ENCODE measurements around the gene TIMD4.
"Not testable (repeated sequence)": the region's sequence is repeated elsewhere in the genome, so short reads cannot be mapped to it uniquely, and the experiment has no call there.

TIMD4 gene

GRCh38 chr5:156963125-156963524 lies at the start of gene TIMD4:
Gene TIMD4, minus strand, starts transcription at chr5:156963226. Its CDS starts 28 bp downstream, at chr5:156963198.
- H3K9me3 Mint-ChIP-seq: no peaks in the 10 kb centered on the region
- no peaks in the 10 kb centered on the region for H3K36me3 Mint-ChIP-seq (ENCODE audit: low read depth)
- no peaks in the 10 kb centered on the region for H3K27me3 Mint-ChIP-seq (ENCODE audit: low read depth)
- H3K4me1 Mint-ChIP-seq (ENCODE audit: low read depth): peaks cover 4% of the 10 kb centered on the region
- no peak within 1 kb of the TSS for H3K4me3 Mint-ChIP-seq
- no peak within 1 kb of the TSS for H3K27ac Mint-ChIP-seq
- DNase-seq (ENCODE audit: low spot score): no peak

DNA sequence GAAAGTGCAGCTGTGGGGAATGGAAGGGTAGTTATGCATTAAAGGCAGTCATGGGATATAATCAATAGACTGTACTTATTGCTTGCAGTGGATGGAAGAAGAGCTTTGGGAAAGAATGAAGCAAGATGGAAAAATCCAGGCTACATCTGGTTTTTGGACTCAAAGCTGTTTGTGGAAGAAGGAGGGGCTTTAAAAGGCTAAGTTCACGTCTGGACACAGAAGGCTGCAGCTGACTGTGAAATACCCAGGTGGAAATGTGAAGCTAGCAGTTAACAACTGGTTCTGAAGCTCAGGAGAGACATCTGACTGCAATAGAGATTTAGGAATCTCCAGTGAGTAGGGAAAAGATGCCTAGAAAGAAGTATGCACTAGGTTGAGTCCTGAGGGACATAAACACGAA lies 43.2 kb upstream of the TIMD4 start:
- DNase-seq (ENCODE audit: low spot score): no peak
- H3K27ac Mint-ChIP-seq: no peak overlapping the region
- H3K4me1 Mint-ChIP-seq (ENCODE audit: low read depth): peaks cover 11% of the 10 kb centered on the region
- peaks cover 17% of the 10 kb centered on the region for H3K36me3 Mint-ChIP-seq (ENCODE audit: low read depth)
- H3K27me3 Mint-ChIP-seq (ENCODE audit: low read depth): no peaks in the 10 kb centered on the region
- H3K4me3 Mint-ChIP-seq: no peak overlapping the region
- peaks cover 34% of the 10 kb centered on the region for H3K9me3 Mint-ChIP-seq

GRCh38 chr5:157004893-157005551 lies 42.0 kb upstream of the TIMD4 start:
- no peaks in the 10 kb centered on the region for H3K27me3 Mint-ChIP-seq (ENCODE audit: low read depth)
- no peak for DNase-seq (ENCODE audit: low spot score)
- H3K9me3 Mint-ChIP-seq: peaks cover 43% of the 10 kb centered on the region
- H3K4me3 Mint-ChIP-seq: no peak overlapping the region
- peaks cover 22% of the 10 kb centered on the region for H3K36me3 Mint-ChIP-seq (ENCODE audit: low read depth)
- H3K27ac Mint-ChIP-seq: no peak overlapping the region
- peaks cover 11% of the 10 kb centered on the region for H3K4me1 Mint-ChIP-seq (ENCODE audit: low read depth)

- Mint-ChIP-seq H3K4me1 (ENCODE audit: low read depth) (peaks cover 5% of the 10 kb centered on the region), H3K4me3 (no peak overlapping the region), H3K27me3 (ENCODE audit: low read depth) (no peaks in the 10 kb centered on the region), H3K36me3 (ENCODE audit: low read depth) (no peaks in the 10 kb centered on the region), H3K9me3 (peaks cover 7% of the 10 kb centered on the region), H3K27ac (peak overlapping the region; percentile 13)
- no peak for DNase-seq (ENCODE audit: low spot score)
Measured at GRCh38 chr5:156991714-156992113, 28.7 kb upstream of the TIMD4 start.

DNA sequence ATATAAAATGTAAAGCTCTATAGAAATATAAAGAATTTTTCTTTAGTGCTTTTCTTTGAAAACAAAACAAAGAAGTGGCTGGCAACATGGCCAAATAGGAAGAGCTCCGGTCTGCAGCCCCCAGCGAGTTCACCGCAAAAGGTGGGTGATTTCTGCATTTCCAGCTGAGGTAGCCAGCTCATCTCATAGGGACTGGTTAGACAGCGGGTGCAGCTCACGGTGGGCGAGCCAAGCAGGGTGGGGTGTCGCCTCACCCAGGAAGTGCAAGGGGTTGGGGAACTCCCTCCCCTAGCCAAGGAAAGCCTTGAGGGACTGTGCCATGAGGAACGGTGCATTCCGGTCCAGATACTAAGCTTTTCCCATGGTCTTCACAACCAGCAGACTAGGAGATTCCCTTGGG lies 21.0 kb upstream of the TIMD4 start:
- DNase-seq (ENCODE audit: low spot score): no peak
- Mint-ChIP-seq H3K4me3 (no peak overlapping the region), H3K9me3 (peaks cover 13% of the 10 kb centered on the region), H3K27me3 (ENCODE audit: low read depth) (peaks cover 4% of the 10 kb centered on the region), H3K4me1 (ENCODE audit: low read depth) (peaks cover 5% of the 10 kb centered on the region), H3K36me3 (ENCODE audit: low read depth) (peaks cover 2% of the 10 kb centered on the region), H3K27ac (no peak overlapping the region)

GRCh38 chr5:156981481-156981880 lies 18.5 kb upstream of the TIMD4 start:
- peaks cover 5% of the 10 kb centered on the region for H3K9me3 Mint-ChIP-seq
- H3K27me3 Mint-ChIP-seq (ENCODE audit: low read depth): peaks cover 4% of the 10 kb centered on the region
- H3K4me1 Mint-ChIP-seq (ENCODE audit: low read depth): no peaks in the 10 kb centered on the region
- H3K36me3 Mint-ChIP-seq (ENCODE audit: low read depth): peaks cover 4% of the 10 kb centered on the region
- no peak overlapping the region for H3K27ac Mint-ChIP-seq
- DNase-seq (ENCODE audit: low spot score): no peak
- no peak overlapping the region for H3K4me3 Mint-ChIP-seq

GRCh38 chr5:156974328-156974727 lies 11.3 kb upstream of the TIMD4 start:
- Mint-ChIP-seq H3K9me3 (peaks cover 18% of the 10 kb centered on the region), H3K27ac (no peak overlapping the region), H3K36me3 (ENCODE audit: low read depth) (peaks cover 2% of the 10 kb centered on the region), H3K27me3 (ENCODE audit: low read depth) (no peaks in the 10 kb centered on the region), H3K4me3 (no peak overlapping the region), H3K4me1 (ENCODE audit: low read depth) (peaks cover 3% of the 10 kb centered on the region)
- no peak for DNase-seq (ENCODE audit: low spot score)

- peaks cover 2% of the 10 kb centered on the region for H3K36me3 Mint-ChIP-seq (ENCODE audit: low read depth)
- H3K27me3 Mint-ChIP-seq (ENCODE audit: low read depth): no peaks in the 10 kb centered on the region
- H3K9me3 Mint-ChIP-seq: peaks cover 18% of the 10 kb centered on the region
- H3K4me1 Mint-ChIP-seq (ENCODE audit: low read depth): peaks cover 3% of the 10 kb centered on the region
- no peak for DNase-seq (ENCODE audit: low spot score)
- no peak overlapping the region for H3K27ac Mint-ChIP-seq
- H3K4me3 Mint-ChIP-seq: no peak overlapping the region
Measured at GRCh38 chr5:156971848-156972525, 9.0 kb upstream of the TIMD4 start.

DNA sequence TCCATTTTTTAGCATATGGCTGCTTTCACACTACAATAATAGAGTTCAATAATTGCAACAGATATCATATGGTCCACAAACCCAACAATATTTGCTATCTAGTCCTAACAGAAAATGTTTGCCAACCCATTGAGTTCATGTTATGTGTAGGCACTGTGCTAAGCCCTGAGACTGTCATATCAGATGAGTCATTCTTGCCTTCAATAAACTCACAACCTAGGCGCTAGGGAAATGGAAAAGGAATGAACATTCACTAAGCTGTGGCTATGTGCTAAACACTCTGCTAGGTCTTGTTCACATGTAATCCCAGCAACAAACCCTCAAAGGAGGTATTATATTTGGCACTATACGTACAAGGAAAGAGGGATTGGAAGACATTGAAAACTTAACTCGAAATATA lies 8.4 kb upstream of the TIMD4 start:
- DNase-seq (ENCODE audit: low spot score): no peak
- H3K4me3 Mint-ChIP-seq: no peak overlapping the region
- peaks cover 18% of the 10 kb centered on the region for H3K9me3 Mint-ChIP-seq
- H3K27ac Mint-ChIP-seq: no peak overlapping the region
- no peaks in the 10 kb centered on the region for H3K36me3 Mint-ChIP-seq (ENCODE audit: low read depth)
- no peaks in the 10 kb centered on the region for H3K27me3 Mint-ChIP-seq (ENCODE audit: low read depth)
- H3K4me1 Mint-ChIP-seq (ENCODE audit: low read depth): peaks cover 3% of the 10 kb centered on the region

GRCh38 chr5:156967386-156967785 lies 4.4 kb upstream of the TIMD4 start:
- H3K4me1 Mint-ChIP-seq (ENCODE audit: low read depth); H3K36me3 Mint-ChIP-seq (ENCODE audit: low read depth); H3K27me3 Mint-ChIP-seq (ENCODE audit: low read depth); H3K27ac Mint-ChIP-seq; H3K9me3 Mint-ChIP-seq; DNase-seq (ENCODE audit: low spot score); H3K4me3 Mint-ChIP-seq: not testable (repeated sequence)

DNA sequence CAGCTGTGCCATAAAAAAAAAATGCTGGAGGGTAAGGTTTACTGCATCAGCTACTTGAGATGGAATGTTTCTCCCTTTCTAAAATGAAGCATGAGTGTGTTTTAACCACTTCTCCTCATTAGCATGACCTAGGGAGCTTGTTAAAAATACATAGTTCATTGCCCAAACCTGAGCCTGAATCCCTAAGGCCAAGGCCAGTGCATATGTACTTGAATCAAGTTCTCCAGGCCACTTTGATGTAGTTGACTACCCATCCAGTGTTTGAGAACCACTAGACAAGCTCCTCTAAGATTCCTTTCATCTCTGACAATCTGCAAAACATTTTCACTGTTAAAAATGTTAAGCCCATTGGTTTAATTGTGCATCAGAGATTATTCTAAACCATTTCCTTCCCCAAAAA lies 6.7 kb downstream of the TIMD4 start:
- Mint-ChIP-seq H3K9me3 (no peaks in the 10 kb centered on the region), H3K27ac (no peak overlapping the region), H3K36me3 (ENCODE audit: low read depth) (peaks cover 2% of the 10 kb centered on the region), H3K4me1 (ENCODE audit: low read depth) (peaks cover 4% of the 10 kb centered on the region), H3K4me3 (no peak overlapping the region), H3K27me3 (ENCODE audit: low read depth) (no peaks in the 10 kb centered on the region)
- no peak for DNase-seq (ENCODE audit: low spot score)

DNA sequence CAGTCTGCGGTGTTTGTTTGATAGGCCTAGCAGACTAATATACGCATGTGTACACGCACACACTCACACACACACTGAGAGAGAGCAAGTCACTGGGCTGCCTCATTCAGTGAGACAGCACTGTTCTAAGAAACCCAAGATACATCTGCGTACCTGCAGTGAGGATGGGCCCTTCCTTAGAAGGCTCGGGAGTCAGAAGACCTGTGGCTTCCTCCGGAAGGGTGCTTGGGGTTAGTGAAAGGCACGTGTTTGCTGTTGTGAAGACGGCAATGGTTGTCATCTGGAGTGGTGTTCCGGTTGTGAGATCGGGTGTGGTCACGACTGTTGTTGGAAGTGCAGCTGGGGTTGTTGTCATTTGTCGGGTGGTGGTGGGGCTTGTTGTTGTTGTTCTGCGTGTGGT lies 11.7 kb downstream of the TIMD4 start:
- Mint-ChIP-seq H3K9me3 (no peaks in the 10 kb centered on the region), H3K36me3 (ENCODE audit: low read depth) (peaks cover 4% of the 10 kb centered on the region), H3K27me3 (ENCODE audit: low read depth) (no peaks in the 10 kb centered on the region), H3K4me3 (no peak overlapping the region), H3K4me1 (ENCODE audit: low read depth) (peaks cover 12% of the 10 kb centered on the region), H3K27ac (no peak overlapping the region)
- DNase-seq (ENCODE audit: low spot score): no peak

DNA sequence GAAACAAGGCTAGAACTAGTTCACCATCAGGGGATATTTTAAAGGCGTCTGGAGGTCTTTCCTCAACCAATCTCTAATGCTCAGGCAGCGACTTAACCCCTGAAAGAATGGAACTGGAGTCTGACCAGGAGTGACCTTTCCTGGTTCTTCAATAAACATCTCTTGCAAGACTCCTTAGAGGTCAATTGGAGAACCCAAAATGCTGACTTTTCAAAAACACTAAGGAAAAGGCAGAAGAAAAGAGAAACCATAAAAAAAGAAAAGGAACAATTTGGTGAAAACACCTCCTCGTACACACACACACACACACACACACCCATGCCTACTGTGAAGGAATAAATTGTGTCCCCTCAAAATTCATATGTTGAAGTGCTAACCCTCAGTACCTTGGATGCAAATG lies 12.3 kb downstream of the TIMD4 start:
- no peak for DNase-seq (ENCODE audit: low spot score)
- H3K27ac Mint-ChIP-seq: no peak overlapping the region
- H3K4me3 Mint-ChIP-seq: no peak overlapping the region
- no peaks in the 10 kb centered on the region for H3K27me3 Mint-ChIP-seq (ENCODE audit: low read depth)
- H3K36me3 Mint-ChIP-seq (ENCODE audit: low read depth): peaks cover 4% of the 10 kb centered on the region
- no peaks in the 10 kb centered on the region for H3K9me3 Mint-ChIP-seq
- peaks cover 12% of the 10 kb centered on the region for H3K4me1 Mint-ChIP-seq (ENCODE audit: low read depth)

DNA sequence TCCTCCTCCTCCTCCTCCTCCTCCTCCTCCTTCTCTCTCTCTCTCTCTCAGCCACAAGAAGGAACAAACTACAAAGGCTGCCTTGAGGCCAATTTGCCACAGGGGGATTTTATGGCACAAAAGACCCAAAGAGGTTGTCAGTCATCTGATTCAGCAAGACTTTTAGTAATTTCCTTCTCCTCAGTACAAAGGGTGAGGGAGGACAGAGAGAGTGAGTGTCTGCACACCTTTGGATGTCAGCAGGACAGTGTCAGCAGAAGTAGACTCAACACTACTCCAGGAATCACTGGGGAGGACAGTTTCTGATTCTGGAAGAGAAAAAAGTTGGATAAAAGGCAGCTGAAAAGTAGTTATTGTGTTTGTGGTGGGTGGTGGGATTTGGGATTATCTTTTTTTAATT lies 13.6 kb downstream of the TIMD4 start:
- no peak overlapping the region for H3K27ac Mint-ChIP-seq
- H3K9me3 Mint-ChIP-seq: no peaks in the 10 kb centered on the region
- no peak for DNase-seq (ENCODE audit: low spot score)
- H3K36me3 Mint-ChIP-seq (ENCODE audit: low read depth): peaks cover 4% of the 10 kb centered on the region
- H3K4me1 Mint-ChIP-seq (ENCODE audit: low read depth): peaks cover 12% of the 10 kb centered on the region
- no peak overlapping the region for H3K4me3 Mint-ChIP-seq
- no peaks in the 10 kb centered on the region for H3K27me3 Mint-ChIP-seq (ENCODE audit: low read depth)

DNA sequence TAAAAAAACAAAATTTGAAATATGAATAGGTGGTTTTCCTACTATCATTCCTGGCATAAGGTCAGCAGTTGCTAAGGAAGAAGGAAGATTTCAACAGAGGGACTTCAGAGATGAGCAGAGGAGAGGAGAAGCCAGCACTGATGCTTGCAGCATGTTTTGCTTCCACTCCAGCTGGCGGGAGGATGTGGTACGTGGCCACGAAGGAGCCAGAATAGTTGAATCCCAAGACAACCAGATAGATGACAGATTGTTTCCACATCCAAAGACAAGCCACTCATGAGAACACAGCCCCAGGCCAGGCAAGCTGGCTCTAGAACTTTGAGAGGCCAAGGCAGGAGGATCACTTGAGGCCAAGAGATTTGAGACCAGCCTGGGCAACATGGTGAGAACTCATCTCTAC lies 15.1 kb downstream of the TIMD4 start:
- Mint-ChIP-seq H3K4me1 (ENCODE audit: low read depth) (peaks cover 16% of the 10 kb centered on the region), H3K4me3 (no peak overlapping the region), H3K36me3 (ENCODE audit: low read depth) (peaks cover 6% of the 10 kb centered on the region)

More for the DNA sequence above, 15.1 kb downstream of the TIMD4 start:
- Mint-ChIP-seq H3K27me3 (ENCODE audit: low read depth) (no peaks in the 10 kb centered on the region), H3K9me3 (no peaks in the 10 kb centered on the region), H3K27ac (peak overlapping the region; percentile 34)
- peak; percentile 32 for DNase-seq (ENCODE audit: low spot score)
